Measurements from ENCODE around the gene APLF.
A peak's percentile ranks its signal among the peaks of the same experiment; 100 is the strongest.
"Not testable (repeated sequence)": the region's sequence is repeated elsewhere in the genome, so short reads cannot be mapped to it uniquely, and the experiment has no call there.

The APLF gene

DNA sequence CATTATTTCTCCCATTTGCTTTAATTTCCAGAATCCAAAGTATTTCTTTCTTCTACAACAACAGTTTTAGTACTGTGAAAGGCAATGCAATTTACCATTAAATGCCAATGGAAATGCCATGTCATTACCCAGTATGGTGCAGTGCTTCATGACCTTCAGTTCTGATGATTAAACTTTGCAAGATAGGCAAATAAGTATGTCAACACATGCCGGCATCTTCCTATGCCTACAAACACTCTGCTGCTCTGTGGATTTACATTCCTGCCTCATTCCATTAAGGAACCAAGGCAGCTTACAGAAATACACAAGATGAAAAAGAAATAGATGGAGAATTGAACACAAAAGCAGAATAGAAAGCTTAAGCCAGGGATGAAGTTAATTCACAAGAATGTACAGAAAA, 123.3 kb downstream of the APLF start:
- DNase-seq, result no peak

DNA sequence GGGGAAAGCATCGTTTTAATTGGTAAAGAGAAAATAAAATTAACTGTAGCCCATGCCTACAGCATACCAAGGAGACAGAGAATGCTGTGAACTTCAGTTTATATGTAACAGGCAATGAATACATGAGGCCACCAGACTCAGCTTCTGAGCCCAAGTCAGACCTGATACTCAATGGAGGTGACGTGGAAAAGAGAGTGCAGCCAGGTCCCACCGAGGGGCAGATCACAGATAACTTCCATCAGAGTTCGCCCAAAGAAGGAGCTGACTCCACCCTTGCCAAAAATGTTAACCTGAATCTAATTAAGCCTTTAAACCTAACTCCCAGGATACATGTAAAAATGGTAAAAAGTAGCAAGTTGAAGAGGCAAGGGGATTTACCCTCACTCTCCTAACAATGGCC, 123.8 kb downstream of the APLF start:
- no peak for DNase-seq

DNA sequence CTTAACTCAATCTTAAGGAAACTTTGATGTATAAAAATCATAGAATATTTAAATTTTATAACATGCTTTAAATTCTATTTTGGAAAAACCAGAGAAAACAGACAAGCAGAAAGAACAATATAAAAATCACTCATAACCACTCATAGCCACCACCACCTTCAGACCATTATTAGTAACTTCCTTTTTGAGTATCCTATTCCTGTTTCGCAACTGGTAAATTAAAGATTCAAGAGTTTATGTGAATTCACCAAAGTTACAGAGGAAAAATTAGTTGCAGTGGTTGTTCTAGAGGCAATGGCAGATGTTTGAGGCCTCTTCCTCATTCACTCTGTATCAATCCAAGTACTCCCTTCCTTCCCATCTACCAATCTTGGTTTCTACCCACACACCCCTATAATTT, 126.7 kb downstream of the APLF start:
- DNase-seq, result no peak

DNA sequence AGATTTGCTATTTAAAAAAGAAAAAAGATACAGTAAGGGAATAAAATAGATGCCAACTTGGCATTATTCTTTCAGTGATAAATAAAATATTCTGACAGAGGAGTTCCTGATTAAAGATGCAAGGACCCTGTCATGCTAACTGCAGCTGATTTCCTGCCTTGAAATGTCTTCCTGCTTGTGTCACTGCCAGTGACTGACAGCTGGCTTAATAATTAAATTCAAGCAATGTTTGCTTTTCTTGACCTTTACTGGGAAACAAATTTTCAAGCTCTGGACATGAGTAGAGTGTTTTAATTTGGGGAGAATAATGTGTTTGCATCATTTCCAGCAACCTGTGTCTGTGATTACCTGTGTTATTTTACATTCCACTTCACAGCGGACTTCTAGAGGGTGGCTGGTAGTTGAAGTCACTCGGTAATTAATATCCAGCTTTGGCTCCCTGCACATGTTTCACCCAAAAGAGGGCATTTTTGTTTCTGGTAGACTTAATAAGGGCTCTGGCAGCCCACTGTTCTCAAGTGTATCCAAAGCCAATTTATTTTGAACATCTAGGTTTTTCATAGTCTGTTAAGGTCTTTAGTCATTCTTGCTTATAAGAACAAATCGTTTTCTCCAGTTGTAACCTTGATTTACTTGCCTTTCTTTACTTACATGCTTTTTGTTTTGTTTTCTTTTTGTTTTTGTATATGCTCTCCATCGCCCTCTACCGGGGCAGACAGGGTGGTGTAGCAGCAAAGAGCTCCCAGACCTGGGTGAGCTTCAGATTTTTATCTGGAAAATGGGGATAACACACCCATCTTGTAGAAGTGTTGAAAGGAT, 127.5 kb downstream of the APLF start:
- peak; percentile 49 for DNase-seq

DNA sequence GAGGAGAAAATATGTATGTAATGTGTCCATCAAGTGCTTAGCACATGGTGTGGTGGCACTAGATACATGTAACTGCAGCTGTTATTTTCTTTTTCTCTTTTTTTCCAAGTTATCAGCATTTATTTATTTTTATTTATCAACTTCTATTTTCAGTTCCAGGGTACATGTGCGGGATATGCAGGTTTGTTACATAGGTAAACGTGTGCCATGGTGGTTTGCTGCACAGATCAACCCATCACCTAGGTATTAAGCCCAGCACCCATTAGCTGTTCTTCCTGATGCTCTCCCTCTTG, 128.1 kb downstream of the APLF start:
- not testable (repeated sequence) for DNase-seq

DNA sequence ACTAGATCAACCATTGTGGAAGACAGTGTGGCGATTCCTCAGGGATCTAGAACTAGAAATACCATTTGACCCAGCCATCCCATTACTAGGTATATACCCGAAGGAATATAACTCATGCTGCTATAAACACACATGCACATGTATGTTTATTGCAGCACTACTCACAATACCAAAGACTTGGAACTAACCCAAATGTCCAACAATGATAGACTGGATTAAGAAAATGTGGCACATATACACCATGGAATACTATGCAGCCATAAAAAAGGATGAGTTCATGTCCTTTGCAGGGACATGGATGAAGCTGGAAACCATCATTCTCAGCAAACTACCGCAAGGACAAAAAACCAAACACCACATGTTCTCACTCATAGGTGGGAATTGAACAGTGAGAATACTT, 133.1 kb downstream of the APLF start:
- not testable (repeated sequence) for DNase-seq

DNA sequence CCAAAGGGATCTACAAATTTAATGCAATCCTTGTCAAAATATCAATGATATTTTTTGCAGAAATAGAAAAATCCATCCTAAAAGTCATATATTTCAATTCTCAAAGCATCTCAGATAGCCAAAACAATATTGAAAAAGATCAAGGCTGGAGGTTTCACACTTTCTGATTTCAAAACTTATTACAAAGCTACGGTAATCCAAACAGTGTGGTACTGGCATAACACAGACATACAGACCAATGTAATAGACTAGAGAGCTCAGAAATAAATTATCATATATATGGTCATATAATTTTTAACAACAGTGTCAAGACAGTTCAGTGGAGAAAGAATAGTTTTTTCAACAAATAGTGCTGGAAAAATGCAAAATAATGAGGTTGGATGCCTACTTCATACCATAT, 135.7 kb downstream of the APLF start:
- DNase-seq, result no peak

DNA sequence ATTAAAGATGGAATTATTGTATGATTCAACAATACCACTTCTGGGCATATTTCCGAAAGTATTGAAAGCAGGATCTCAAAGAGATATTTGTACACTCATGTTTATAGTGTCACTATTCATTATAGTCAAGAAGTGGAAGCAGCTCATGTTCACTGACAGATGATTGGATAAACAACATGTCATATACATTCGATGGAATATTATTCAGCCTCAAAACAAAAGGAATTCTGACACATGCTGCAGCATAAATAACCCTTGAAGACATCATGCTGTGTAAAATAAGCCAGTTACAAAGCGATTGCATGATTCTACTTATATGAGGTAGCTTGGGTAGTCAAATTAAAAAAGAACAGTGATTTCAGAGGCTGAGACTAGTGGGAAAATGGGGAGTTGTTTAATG, 136.7 kb downstream of the APLF start:
- no peak for DNase-seq

DNA sequence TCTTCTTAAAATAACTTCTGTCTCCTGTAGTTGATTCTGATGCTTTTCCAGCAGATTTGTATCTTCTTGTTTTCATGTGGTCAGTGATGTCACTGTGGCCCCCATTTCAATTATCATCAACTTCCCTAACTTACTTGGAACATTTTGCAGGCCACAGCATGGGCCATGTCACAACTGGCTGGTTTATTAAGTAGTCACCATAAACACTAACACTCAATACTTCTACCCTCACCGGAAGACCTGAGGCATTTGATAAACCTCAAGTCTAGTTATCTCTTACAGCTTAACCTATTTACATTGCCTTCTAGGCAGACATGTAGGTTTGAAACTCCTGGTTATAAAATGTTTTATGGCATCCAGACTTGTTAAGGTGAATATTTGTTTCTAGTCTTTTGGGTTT, 138.6 kb downstream of the APLF start:
- no peak for DNase-seq

DNA sequence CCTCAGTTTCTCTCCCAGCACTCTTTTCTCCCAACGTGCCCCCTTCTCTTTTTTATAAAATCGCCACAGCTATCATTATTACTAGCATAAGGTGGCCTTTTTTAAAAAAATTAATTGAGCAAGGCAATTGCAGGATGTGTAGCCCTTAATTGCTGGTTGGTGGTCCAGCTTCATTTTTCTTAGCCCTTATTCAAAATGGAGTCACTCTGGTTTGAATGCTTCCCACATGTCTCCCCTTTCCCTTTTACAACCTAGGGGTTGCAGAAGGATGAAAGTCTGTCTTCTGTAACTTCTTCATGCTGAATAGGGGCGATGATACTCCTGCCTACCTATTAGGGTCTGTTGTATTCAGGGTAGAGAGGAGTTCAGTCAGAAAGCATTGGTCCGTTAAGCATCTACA, 139.4 kb downstream of the APLF start:
- no peak for DNase-seq

DNA sequence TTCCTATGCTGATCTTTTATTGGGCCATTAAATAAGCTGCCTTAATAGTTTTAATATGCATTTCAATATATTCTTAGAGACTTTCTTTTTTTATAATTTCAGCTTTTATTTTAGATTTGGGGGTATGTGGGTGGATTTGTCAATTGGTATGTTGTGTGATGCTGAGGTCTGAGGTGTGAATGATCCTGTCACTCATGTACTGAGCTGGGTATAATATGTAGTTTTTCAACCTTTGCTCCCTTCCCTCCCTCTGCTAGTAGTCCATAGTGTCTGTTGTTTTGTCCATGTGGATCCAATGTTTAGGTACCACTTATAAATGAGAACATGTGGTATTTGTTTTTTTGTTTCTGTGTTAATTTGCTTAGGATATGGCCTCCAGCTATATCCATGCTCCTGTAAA, 140.5 kb downstream of the APLF start:
- no peak for DNase-seq

DNA sequence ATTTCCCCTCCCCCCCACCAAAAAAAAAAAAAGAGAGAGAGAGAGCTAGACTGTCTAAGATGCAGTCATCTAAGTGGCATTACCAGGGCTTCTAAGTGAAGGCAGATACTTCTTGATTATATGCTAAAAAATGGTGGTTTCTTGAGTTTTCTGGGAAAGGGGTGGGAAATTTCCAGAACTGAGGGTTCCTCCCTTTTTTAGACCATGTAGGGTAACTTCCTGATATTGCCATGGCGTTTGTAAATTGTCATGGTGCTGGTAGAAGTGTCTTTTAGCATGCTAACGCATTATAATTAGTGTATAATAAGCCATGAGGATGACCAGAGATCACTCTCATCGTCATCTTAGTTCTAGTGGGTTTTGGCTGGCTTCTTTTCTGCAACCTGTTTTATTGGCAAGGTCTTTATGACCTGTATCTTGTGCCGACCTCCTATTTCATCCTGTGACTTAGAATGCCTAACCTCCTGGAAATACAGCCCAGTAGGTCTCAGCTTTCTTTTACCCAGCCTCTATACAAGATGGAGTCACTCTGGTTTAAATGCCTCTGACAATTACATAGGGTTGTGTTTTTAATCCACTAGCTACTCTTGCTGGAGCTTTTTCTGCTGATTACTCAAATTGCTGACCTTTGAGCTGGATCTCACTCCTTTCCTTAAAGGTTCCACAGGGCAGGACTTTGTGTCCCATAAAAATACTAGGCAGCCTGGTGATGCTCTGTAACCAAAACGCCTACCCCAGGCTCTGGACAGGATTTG, 145.6 kb downstream of the APLF start:
- DNase-seq, result no peak

DNA sequence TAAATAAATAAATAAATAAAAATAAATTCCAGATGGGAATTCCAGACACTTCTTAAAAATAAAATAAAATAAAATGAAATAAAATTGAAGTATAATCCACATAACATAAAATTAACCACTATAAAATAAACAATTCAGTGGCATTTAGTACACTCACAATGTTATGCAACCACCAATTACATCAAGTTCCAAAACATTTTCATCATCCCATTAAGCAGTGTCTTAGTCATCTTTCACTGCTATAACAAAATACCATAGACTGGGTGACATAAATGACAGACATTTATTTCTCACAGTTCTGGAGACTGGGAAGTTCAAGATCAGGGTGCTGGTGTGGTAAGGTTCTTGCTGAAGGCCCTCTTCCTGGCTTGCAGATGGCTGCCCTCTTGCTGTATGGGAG, 153.4 kb downstream of the APLF start:
- no peak for DNase-seq

DNA sequence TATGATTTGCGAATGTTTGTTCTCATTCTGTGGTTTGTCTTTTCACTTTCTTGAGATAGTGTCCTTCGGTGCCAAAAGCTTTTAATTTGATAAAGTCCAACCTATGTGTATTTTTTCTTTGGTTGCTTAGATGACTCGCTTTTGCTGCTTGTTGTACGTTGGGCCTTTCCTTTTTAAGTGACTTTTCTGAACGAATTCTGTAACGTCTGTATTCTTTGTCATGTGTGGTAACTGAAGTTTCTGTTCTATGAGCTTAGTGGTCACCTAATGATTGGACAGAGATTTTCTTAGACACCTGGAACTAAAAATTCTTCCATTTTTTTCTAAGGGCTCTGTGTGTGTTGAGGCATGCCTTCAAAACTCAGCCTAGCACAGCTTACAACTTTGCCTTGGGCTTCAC, 156.4 kb downstream of the APLF start:
- DNase-seq, result no peak

DNA sequence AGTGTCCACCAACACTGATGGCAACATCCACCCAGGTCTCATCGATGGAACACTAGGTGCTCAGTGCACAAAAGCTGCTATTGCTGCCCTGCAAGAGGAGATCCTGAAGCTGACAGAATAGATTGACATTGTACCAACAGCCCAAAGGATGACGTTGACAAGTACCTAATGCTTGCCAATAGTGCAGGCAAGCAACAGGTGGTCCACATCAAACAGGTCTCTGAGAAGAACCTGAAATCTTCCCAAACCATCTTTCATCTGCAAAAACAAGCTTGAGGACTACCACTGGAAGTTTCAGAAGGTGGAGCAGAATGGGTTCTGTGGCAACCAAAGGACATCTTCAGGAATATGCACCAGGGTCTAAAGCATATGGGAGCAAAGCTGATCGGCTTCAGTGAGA, 160.2 kb downstream of the APLF start:
- DNase-seq, result no peak
